Prostate gland (tissue), 2 donors: Measurements from ENCODE around the gene DSG4.

Experiments used
- POLR2A ChIP-seq: fragments of 450-650 bp; IDR thresholded peaks from one replicate; pipeline ENCODE4 v1.6.1; 2016; ENCODE audit warnings: antibody characterized with exemption, mild to moderate bottlenecking
- POLR2AphosphoS5 ChIP-seq: sonication (generic); formaldehyde crosslinking; IDR thresholded peaks from one replicate; pipeline ENCODE4 v1.6.1; 2017; ENCODE audit warnings: antibody characterized with exemption
- TF ChIP-seq, protein P1 (sequence below), 4 experiments: fragments of 200-600 bp in 2 of 4; fragments of 450-650 bp in 2 of 4; sonication (generic) in 2 of 4; IDR thresholded peaks; 1 replicate in 3 of 4; 2 replicates in 1 of 4; pipeline ENCODE4 v1.5.1; 2016 to 2019; ENCODE audit warnings: antibody characterized with exemption in 4 of 4, mild to moderate bottlenecking in 2 of 4, moderate library complexity in 2 of 4

DNA sequence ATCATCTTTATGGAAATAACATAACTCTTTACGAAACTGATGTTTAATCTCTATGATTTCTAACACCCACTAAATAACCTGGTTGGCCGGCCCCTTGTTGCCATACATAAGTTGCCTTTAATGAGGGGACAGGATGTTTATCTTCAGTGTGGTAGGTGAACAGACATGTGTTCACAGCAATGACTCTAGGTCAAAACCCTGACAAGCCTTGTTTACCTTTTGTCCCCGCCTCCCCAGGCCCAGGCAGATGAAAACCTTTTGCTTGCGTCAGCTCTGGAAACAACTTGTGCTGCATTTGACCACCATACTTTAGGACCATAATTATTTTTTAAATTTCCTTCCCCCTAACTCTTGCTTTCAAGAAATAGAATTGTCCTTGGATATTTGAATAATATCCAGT lies 2.9 kb upstream of the DSG4 start:
- TF ChIP-seq, protein P1, sequence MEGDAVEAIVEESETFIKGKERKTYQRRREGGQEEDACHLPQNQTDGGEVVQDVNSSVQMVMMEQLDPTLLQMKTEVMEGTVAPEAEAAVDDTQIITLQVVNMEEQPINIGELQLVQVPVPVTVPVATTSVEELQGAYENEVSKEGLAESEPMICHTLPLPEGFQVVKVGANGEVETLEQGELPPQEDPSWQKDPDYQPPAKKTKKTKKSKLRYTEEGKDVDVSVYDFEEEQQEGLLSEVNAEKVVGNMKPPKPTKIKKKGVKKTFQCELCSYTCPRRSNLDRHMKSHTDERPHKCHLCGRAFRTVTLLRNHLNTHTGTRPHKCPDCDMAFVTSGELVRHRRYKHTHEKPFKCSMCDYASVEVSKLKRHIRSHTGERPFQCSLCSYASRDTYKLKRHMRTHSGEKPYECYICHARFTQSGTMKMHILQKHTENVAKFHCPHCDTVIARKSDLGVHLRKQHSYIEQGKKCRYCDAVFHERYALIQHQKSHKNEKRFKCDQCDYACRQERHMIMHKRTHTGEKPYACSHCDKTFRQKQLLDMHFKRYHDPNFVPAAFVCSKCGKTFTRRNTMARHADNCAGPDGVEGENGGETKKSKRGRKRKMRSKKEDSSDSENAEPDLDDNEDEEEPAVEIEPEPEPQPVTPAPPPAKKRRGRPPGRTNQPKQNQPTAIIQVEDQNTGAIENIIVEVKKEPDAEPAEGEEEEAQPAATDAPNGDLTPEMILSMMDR (IDR thresholded peaks at IDR 0.05) = no peak
- TF ChIP-seq POLR2A (no peak), POLR2AphosphoS5 (no peak)
